A549 (cell line): ENCODE results near the gene NEAT1. TPM values are rescaled to one million over a fixed set of nuclear protein-coding genes. Genes with fewer than 3 reads are reported as not detected.

Experiments used
- ATAC-seq, 2 experiments: fragments of 200-7000 bp in 1 of 2; fragments of >200 bp in 1 of 2; cut with Nextera tagmentation in 1 of 2; cut with Tn5 transposase in 1 of 2; 3 replicates each; pipeline versions ENCODE4 v1.8.0 to v1.9.1; 2018 to 2020; ENCODE audit warnings: mild to moderate bottlenecking in 1 of 2, moderate library complexity in 1 of 2
- CTCF ChIA-PET: fragments of 300-600 bp; sonication (Branson Sonifier 250); formaldehyde crosslinking; extraction: SDS; loops from one replicate; lab custom pipeline; 2021; ENCODE audit warnings: antibody characterized with exemption, inconsistent platforms; lab: Yijun Ruan, JAX
- POLR2A ChIA-PET: fragments of 350-600 bp; formaldehyde crosslinking; extraction: SDS; loops from one replicate; lab custom pipeline; 2021; ENCODE audit warnings: antibody characterized with exemption, inconsistent platforms; lab: Yijun Ruan, JAX
- DNase-seq, 2 experiments: peaks; one replicate each; pipeline versions ENCODE4 v3.0.0 to v3.0.0-alpha.2; 2011 to 2016; ENCODE audit warnings: low read depth in 1 of 2, low spot score in 1 of 2
- FAIRE-seq: peaks from 2 replicates; lab custom pipeline; 2011; peaks lifted over from hg19 to GRCh38; lab: Jason Lieb, UNC
- H3K27ac ChIP-seq, 2 experiments: fragments of >200 bp; sonication (Bioruptor Twin); formaldehyde crosslinking; 3 replicates each; pipeline ENCODE4 v1.5.1; 2016 to 2017
- H3K4me1 ChIP-seq: fragments of >200 bp; sonication (Bioruptor Twin); formaldehyde crosslinking; 3 replicates; pipeline ENCODE4 v1.6.1; 2016
- H3K4me2 ChIP-seq: fragments of >200 bp; sonication (Bioruptor Twin); formaldehyde crosslinking; 3 replicates; pipeline ENCODE4 v1.6.1; 2016
- H3K4me3 ChIP-seq: fragments of >200 bp; sonication (Bioruptor Twin); formaldehyde crosslinking; 3 replicates; pipeline ENCODE4 v1.5.1; 2016
- H3K9me3 ChIP-seq: fragments of >200 bp; sonication (Bioruptor Twin); formaldehyde crosslinking; 3 replicates; pipeline ENCODE4 v1.6.1; 2016
- ATOH8 ChIP-seq: fragments of 250-450 bp; sonication (Bioruptor Pico); IDR thresholded peaks from 2 replicates; pipeline ENCODE4 v1.5.0; 2020; ENCODE audit warnings: low read depth, mild to moderate bottlenecking, moderate library complexity
- BCL3 ChIP-seq: fragments of >200 bp; sonication (Bioruptor Twin); formaldehyde crosslinking; IDR thresholded peaks from 3 replicates; pipeline ENCODE4 v1.6.1; 2016
- CEBPB ChIP-seq, 2 experiments: fragments of >200 bp in 1 of 2; sonication (Bioruptor Twin) in 1 of 2; formaldehyde crosslinking in 1 of 2; IDR thresholded peaks; 2 replicates each; pipeline ENCODE4 v1.6.1; 2012 to 2016
- CHD4 ChIP-seq: fragments of 200-600 bp; sonication (generic); IDR thresholded peaks from 2 replicates; pipeline ENCODE4 v1.6.1; 2016; ENCODE audit warnings: antibody characterized with exemption, mild to moderate bottlenecking, borderline replicate concordance
- EHF ChIP-seq: fragments of 250-450 bp; sonication (Bioruptor Pico); IDR thresholded peaks from 2 replicates; pipeline ENCODE4 v1.5.0; 2020; ENCODE audit warnings: mild to moderate bottlenecking
- EHMT2 ChIP-seq: fragments of 200-600 bp; sonication (generic); IDR thresholded peaks from 2 replicates; pipeline ENCODE4 v1.6.1; 2016; ENCODE audit warnings: antibody characterized with exemption, low read depth, mild to moderate bottlenecking, moderate library complexity
- EP300 ChIP-seq, 2 experiments: fragments of >200 bp; sonication (Bioruptor Twin); formaldehyde crosslinking; IDR thresholded peaks; 2 replicates in 1 of 2; 3 replicates in 1 of 2; pipeline ENCODE4 v1.6.1; 2016 to 2017
- FOSB ChIP-seq: fragments of 250-450 bp; sonication (Bioruptor Pico); IDR thresholded peaks from 2 replicates; pipeline ENCODE4 v1.5.0; 2020; ENCODE audit warnings: mild to moderate bottlenecking, moderate library complexity
- FOSL2 ChIP-seq, 2 experiments: fragments of 450-650 bp in 1 of 2; fragments of >200 bp in 1 of 2; sonication (Bioruptor Twin) in 1 of 2; formaldehyde crosslinking; IDR thresholded peaks; 2 replicates each; pipeline versions ENCODE4 v1.5.0 to v1.6.1; 2016 to 2020; ENCODE audit warnings: mild to moderate bottlenecking in 1 of 2, moderate library complexity in 1 of 2
- GATA3 ChIP-seq: IDR thresholded peaks from 2 replicates; pipeline ENCODE4 v1.6.1; 2012; ENCODE audit warnings: borderline replicate concordance
- HDAC2 ChIP-seq: fragments of 200-600 bp; sonication (generic); IDR thresholded peaks from 2 replicates; pipeline ENCODE4 v1.6.1; 2016
- HEYL ChIP-seq: fragments of 250-450 bp; sonication (Bioruptor Pico); IDR thresholded peaks from 2 replicates; pipeline ENCODE4 v1.8.0; 2021; ENCODE audit warnings: mild to moderate bottlenecking, moderate library complexity
- HOXB13 ChIP-seq: fragments of 250-450 bp; sonication (Bioruptor Pico); IDR thresholded peaks from 2 replicates; pipeline ENCODE4 v1.5.0; 2020; ENCODE audit warnings: low read depth, mild to moderate bottlenecking, moderate library complexity
- HOXB5 ChIP-seq: fragments of 250-450 bp; sonication (Bioruptor Pico); IDR thresholded peaks from 2 replicates; pipeline ENCODE4 v1.5.0; 2020; ENCODE audit warnings: mild to moderate bottlenecking, moderate library complexity
- JUN ChIP-seq, 2 experiments: fragments of >200 bp; sonication (Bioruptor Twin); formaldehyde crosslinking; IDR thresholded peaks; 2 replicates in 1 of 2; 3 replicates in 1 of 2; pipeline ENCODE4 v1.6.1; 2016 to 2017
- KDM5A ChIP-seq: fragments of 200-600 bp; sonication (generic); IDR thresholded peaks from 2 replicates; pipeline ENCODE4 v1.6.1; 2016; ENCODE audit warnings: antibody characterized with exemption, mild to moderate bottlenecking
- MAFK ChIP-seq: fragments of 450-650 bp; IDR thresholded peaks from 2 replicates; pipeline ENCODE4 v1.6.1; 2014; ENCODE audit not compliant: partially characterized antibody
- MAX ChIP-seq: IDR thresholded peaks from 2 replicates; pipeline ENCODE4 v1.6.1; 2012
- PBX3 ChIP-seq: IDR thresholded peaks from 2 replicates; pipeline ENCODE4 v1.6.1; 2012
- RCOR1 ChIP-seq: fragments of 150-350 bp; IDR thresholded peaks from 2 replicates; pipeline ENCODE4 v1.6.1; 2014; ENCODE audit warnings: antibody characterized with exemption, low read length, low read depth
- RFX5 ChIP-seq: fragments of 450-650 bp; IDR thresholded peaks from 2 replicates; pipeline ENCODE4 v1.7.1; 2014; ENCODE audit warnings: antibody characterized with exemption, mild to moderate bottlenecking, moderate library complexity
- SREBF2 ChIP-seq: fragments of 450-650 bp; IDR thresholded peaks from 2 replicates; pipeline ENCODE4 v1.6.1; 2014; ENCODE audit warnings: mild to moderate bottlenecking, moderate library complexity
- USF2 ChIP-seq: fragments of 450-650 bp; IDR thresholded peaks from 2 replicates; pipeline ENCODE4 v1.6.1; 2014; ENCODE audit warnings: antibody characterized with exemption
- ZSCAN20 ChIP-seq: fragments of 250-450 bp; sonication (Bioruptor Pico); IDR thresholded peaks from 2 replicates; pipeline ENCODE4 v1.8.0; 2022; ENCODE audit warnings: mild to moderate bottlenecking, moderate library complexity
- WGBS: methylation state at CpG from one replicate; pipeline ENCODE4 v1.1.6; 2017; ENCODE audit errors: missing lambda C conversion rate; 5-methylcytosine and 5-hydroxymethylcytosine counted together
- polyA plus RNA-seq, 4 experiments: library from polyadenylated mRNA; depleted of rRNA in 3 of 4; stranded (reverse); fragments of >200 nt; fragmentation: RNase III in 1 of 4; extraction: RNeasy Plus Mini Kit Qiagen cat#74134 plus additional on column Dnase treatment in 1 of 4; gene quantifications; 2 replicates in 3 of 4; 3 replicates in 1 of 4; pipeline ENCODE4 v1.2.3, GENCODE V29; 2011 to 2017

NEAT1 gene
- polyA plus RNA-seq, 2 of the 4 experiments (the other 2 are of a cell fraction), result 314 to 1,223 TPM

- TF ChIP-seq PBX3 (no peak), CHD4 (no peak), KDM5A (no peak), RCOR1 (0 out of 2 replicates have a peak, but pooled peaks have one; percentile 8)
Observed at GRCh38 chr11:65488273-65489034, 65.9 kb downstream of the NEAT1 start (continued).

GRCh38 chr11:65489035-65489705, 66.6 kb downstream of the NEAT1 start:
- Histone ChIP-seq H3K9me3 (no peaks in the 10 kb centered on the region), H3K4me2 (peak overlapping the region; percentile 77), H3K4me3 (no peak overlapping the region), H3K4me1 (peaks cover 95% of the 10 kb centered on the region), H3K27ac (peak overlapping the region; percentile 98 to 100)
- ChIA-PET CTCF (interaction anchor here (0.9 to 30.0 kb wide), 7 partner anchors 8 to 73 kb away, joined by 3 to 947 read pairs (median 4); partner anchors contain the start of gene MALAT1), POLR2A (interaction anchor here (1.4 to 26.7 kb wide), 5 partner anchors 11 to 66 kb away, joined by 5 to 1006 read pairs (median 36); partner anchors contain the start of genes MALAT1 and NEAT1)
- FAIRE-seq (no peak), DNase-seq (peak in 1 of 2 experiments; percentile 84), ATAC-seq (peak; percentile 6 to 7; a peak in 5 of 6 replicates)
- 0 out of 2 replicates have a peak, but pooled peaks have one; percentile 8 for TF ChIP-seq HEYL
- peak; percentile 64 for TF ChIP-seq HOXB13 (CRISPR knock-in tag)
- peak in 1 of 2 experiments; percentile 41; a peak in 1 of 5 replicates for TF ChIP-seq JUN (IDR thresholded peaks at IDR 0.05)
- no peak for TF ChIP-seq FOSB
- TF ChIP-seq EHMT2, result no peak
- no peak for TF ChIP-seq BCL3
- TF ChIP-seq ATOH8, result peak; percentile 52; the same call in 1 of the 2 replicates
- TF ChIP-seq ZSCAN20, result no peak
- TF ChIP-seq SREBF2, result no peak
- peak; percentile 54; the same call in 1 of the 2 replicates for TF ChIP-seq GATA3
- TF ChIP-seq EP300 (IDR thresholded peaks at IDR 0.05), result peak in 1 of 2 experiments; percentile 47; a peak in 1 of 5 replicates
- TF ChIP-seq CEBPB (IDR thresholded peaks at IDR 0.05), result no peak
- TF ChIP-seq HOXB5 (CRISPR knock-in tag), result peak; percentile 60; the same call in 1 of the 2 replicates
- TF ChIP-seq RFX5, result no peak
- TF ChIP-seq EHF (CRISPR knock-in tag), result peak; percentile 59
- no peak for TF ChIP-seq HDAC2
- TF ChIP-seq USF2, result peak; percentile 65; the same call in 1 of the 2 replicates
- no peak for TF ChIP-seq FOSL2 (IDR thresholded peaks at IDR 0.05)
- peak; percentile 55 for TF ChIP-seq FOSL2 (CRISPR knock-in tag; IDR thresholded peaks at IDR 0.05)
- peak; percentile 88 for TF ChIP-seq MAFK
- peak; percentile 43; the same call in 1 of the 2 replicates for TF ChIP-seq MAX
- WGBS, result 13% methylated on average over 9 of the region's 10 CpGs
